ENCODE data around the gene FASTKD1. TPM values are rescaled to one million over a fixed set of nuclear protein-coding genes. Genes with fewer than 3 reads are reported as not detected.

Gene FASTKD1
- total RNA-seq, 2 experiments from 2014 or later: 6.3 to 7.2 TPM

DNA sequence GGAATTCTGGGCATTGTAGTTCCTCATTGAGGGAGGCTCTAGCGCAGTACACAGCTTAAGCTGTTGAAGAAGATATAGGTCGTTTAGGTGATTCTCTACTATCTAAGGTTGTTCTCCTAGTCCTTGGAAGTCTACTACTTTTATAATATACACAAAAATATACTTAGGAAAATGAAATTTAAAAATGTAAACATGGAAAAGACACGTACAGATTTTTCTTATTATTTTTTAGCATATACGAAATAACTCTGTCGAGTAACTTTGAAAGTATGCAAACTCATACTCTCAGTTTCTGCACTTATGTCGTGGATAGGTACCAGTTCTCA is 272 bp upstream of the FASTKD1 start:
- H3K4me3 ChIP-seq (ENCODE audit: low read length): peak overlapping the region; percentile 98
- peak overlapping the region; percentile 99 for H3K4me3 Mint-ChIP-seq
- ChIA-PET POLR2A (interaction anchor here (1.0 to 2.8 kb wide), 6 partner anchors 8 to 251 kb away, joined by 3 to 49 read pairs (median 9); partner anchors contain the start of genes BBS5, METTL5 and PPIG), CTCF (interaction anchor here (1.1 to 1.3 kb wide), 2 partner anchors 12 to 1355 kb away, joined by 3 read pairs; no protein-coding TSS in a partner anchor)
- ATAC-seq (ENCODE audit: poor library complexity): no peak
- no peaks in the 10 kb centered on the region for H3K27me3 ChIP-seq (ENCODE audit: control insufficient read depth in 1 of 2, insufficient read depth in 2 of 2, low read length in 2 of 2)
- intact Hi-C loops (cut with DNase I, micrococcal nuclease): loop anchor here (1.0 to 5.0 kb wide), 3 partner anchors 9 to 253 kb away; partner anchors contain the start of genes PPIG (in 1 of the 2) and UBR3 (in 1 of the 2)
- peaks cover 8% of the 10 kb centered on the region for H3K27me3 Mint-ChIP-seq
- H3K9me3 Mint-ChIP-seq: no peaks in the 10 kb centered on the region
- H3K36me3 ChIP-seq (ENCODE audit: insufficient read depth, low read length): no peaks in the 10 kb centered on the region
- peak overlapping the region in 1 of 2 donors; percentile 68 for H3K27ac ChIP-seq (ENCODE audit: low read depth in 1 of 2, low read length in 2 of 2)
- H3K9me3 ChIP-seq (ENCODE audit: control insufficient read depth in 1 of 2, insufficient read depth in 1 of 2, low read length in 2 of 2): no peaks in the 10 kb centered on the region
- peaks cover 6% of the 10 kb centered on the region for H3K4me1 ChIP-seq (ENCODE audit: insufficient read depth, low read length)
- peaks cover 21% of the 10 kb centered on the region for H3K36me3 Mint-ChIP-seq (ENCODE audit: low read depth)
- no peak for DNase-seq
- H3K4me1 Mint-ChIP-seq (ENCODE audit: low read depth): peaks cover 25% of the 10 kb centered on the region
- TF ChIP-seq, protein P1, sequence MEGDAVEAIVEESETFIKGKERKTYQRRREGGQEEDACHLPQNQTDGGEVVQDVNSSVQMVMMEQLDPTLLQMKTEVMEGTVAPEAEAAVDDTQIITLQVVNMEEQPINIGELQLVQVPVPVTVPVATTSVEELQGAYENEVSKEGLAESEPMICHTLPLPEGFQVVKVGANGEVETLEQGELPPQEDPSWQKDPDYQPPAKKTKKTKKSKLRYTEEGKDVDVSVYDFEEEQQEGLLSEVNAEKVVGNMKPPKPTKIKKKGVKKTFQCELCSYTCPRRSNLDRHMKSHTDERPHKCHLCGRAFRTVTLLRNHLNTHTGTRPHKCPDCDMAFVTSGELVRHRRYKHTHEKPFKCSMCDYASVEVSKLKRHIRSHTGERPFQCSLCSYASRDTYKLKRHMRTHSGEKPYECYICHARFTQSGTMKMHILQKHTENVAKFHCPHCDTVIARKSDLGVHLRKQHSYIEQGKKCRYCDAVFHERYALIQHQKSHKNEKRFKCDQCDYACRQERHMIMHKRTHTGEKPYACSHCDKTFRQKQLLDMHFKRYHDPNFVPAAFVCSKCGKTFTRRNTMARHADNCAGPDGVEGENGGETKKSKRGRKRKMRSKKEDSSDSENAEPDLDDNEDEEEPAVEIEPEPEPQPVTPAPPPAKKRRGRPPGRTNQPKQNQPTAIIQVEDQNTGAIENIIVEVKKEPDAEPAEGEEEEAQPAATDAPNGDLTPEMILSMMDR (IDR thresholded peaks at IDR 0.05): no peak
- H3K27ac Mint-ChIP-seq: peak overlapping the region; percentile 79

DNA sequence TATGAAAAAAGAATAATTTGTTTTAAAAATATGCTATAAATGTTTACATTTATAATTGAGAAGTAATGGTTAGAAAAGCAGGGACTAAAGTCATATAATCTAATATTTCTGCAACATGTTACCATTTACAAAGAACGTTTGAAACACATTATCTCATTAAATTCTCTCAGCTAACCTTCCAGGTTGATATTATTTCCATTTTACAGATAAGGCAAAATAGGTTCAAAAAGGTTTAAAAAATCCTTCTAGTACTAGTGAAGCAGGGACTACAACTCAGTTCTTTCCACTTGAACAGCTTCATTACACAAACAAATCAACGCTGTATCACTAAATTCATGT is 875 bp downstream of the FASTKD1 start:
- ATAC-seq (ENCODE audit: poor library complexity): no peak
- peaks cover 4% of the 10 kb centered on the region for H3K27me3 Mint-ChIP-seq
- no peak for DNase-seq
- peak overlapping the region; percentile 98 for H3K4me3 ChIP-seq (ENCODE audit: low read length)
- peaks cover 6% of the 10 kb centered on the region for H3K4me1 ChIP-seq (ENCODE audit: insufficient read depth, low read length)
- H3K36me3 Mint-ChIP-seq (ENCODE audit: low read depth): peaks cover 29% of the 10 kb centered on the region
- intact Hi-C loops (cut with DNase I, micrococcal nuclease): loop anchor here in 1 of 2 experiments (1.0 to 5.0 kb wide), 2 partner anchors 12 to 255 kb away; partner anchors contain the start of genes PPIG and UBR3
- peak overlapping the region; percentile 79 for H3K27ac Mint-ChIP-seq
- H3K9me3 ChIP-seq (ENCODE audit: control insufficient read depth in 1 of 2, insufficient read depth in 1 of 2, low read length in 2 of 2): no peaks in the 10 kb centered on the region
- peaks cover 25% of the 10 kb centered on the region for H3K4me1 Mint-ChIP-seq (ENCODE audit: low read depth)
- ChIA-PET POLR2A (interaction anchor here (0.6 to 2.8 kb wide), 7 partner anchors 9 to 256 kb away, joined by 3 to 49 read pairs (median 7); partner anchors contain the start of genes BBS5 and PPIG), CTCF (interaction anchor here (0.6 to 1.5 kb wide), 3 partner anchors 32 to 1356 kb away, joined by 3 read pairs; partner anchors contain the start of gene METTL5)
- TF ChIP-seq, protein P1 (IDR thresholded peaks at IDR 0.05): no peak
- no peaks in the 10 kb centered on the region for H3K27me3 ChIP-seq (ENCODE audit: control insufficient read depth in 1 of 2, insufficient read depth in 2 of 2, low read length in 2 of 2)
- no peaks in the 10 kb centered on the region for H3K9me3 Mint-ChIP-seq
- peaks cover 3% of the 10 kb centered on the region for H3K36me3 ChIP-seq (ENCODE audit: insufficient read depth, low read length)
- peak overlapping the region; percentile 99 for H3K4me3 Mint-ChIP-seq
- H3K27ac ChIP-seq (ENCODE audit: low read depth in 1 of 2, low read length in 2 of 2): no peak overlapping the region

DNA sequence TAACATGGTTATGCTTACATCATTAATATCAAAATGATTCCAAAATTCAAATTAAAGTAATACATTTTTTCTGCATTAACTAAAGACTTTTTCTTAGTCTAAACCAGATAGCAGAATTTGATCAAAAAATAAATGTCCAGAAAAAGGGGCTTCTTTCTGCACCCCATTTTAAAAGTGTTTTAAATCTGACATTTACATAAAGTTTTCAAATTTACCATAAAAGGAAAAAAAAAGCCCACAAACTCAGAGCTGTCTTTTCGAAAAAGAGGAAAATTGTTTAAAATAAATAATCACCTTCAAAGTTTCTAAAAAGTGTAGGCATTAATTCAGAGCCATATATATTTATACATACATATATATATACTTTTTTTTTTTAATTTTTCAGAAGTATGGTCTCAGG is 1.5 kb downstream of the FASTKD1 start:
- ChIA-PET POLR2A (interaction anchor here (0.6 to 2.8 kb wide), 4 partner anchors 9 to 92 kb away, joined by 3 to 49 read pairs (median 14); partner anchors contain the start of genes BBS5 and PPIG), CTCF (interaction anchor here (1.1 to 1.5 kb wide), 2 partner anchors 13 to 252 kb away, joined by 3 to 4 read pairs; partner anchors contain the start of gene METTL5)
- ATAC-seq (ENCODE audit: poor library complexity): no peak
- Mint-ChIP-seq H3K27ac (no peak overlapping the region), H3K27me3 (no peaks in the 10 kb centered on the region), H3K4me3 (no peak overlapping the region), H3K9me3 (no peaks in the 10 kb centered on the region), H3K36me3 (ENCODE audit: low read depth) (peaks cover 35% of the 10 kb centered on the region), H3K4me1 (ENCODE audit: low read depth) (peaks cover 25% of the 10 kb centered on the region)
- intact Hi-C loops (cut with DNase I, micrococcal nuclease): loop anchor here in 1 of 2 experiments (5.0 kb wide), 1 partner anchor 255 kb away; the partner anchor contains the start of gene UBR3
- H3K9me3 ChIP-seq (ENCODE audit: control insufficient read depth in 1 of 2, insufficient read depth in 1 of 2, low read length in 2 of 2): no peaks in the 10 kb centered on the region
- no peaks in the 10 kb centered on the region for H3K27me3 ChIP-seq (ENCODE audit: control insufficient read depth in 1 of 2, insufficient read depth in 2 of 2, low read length in 2 of 2)
- peaks cover 6% of the 10 kb centered on the region for H3K4me1 ChIP-seq (ENCODE audit: insufficient read depth, low read length)
- H3K27ac ChIP-seq (ENCODE audit: low read depth in 1 of 2, low read length in 2 of 2): no peak overlapping the region
- TF ChIP-seq, protein P1 (IDR thresholded peaks at IDR 0.05): no peak
- H3K36me3 ChIP-seq (ENCODE audit: insufficient read depth, low read length): peaks cover 3% of the 10 kb centered on the region
- no peak overlapping the region for H3K4me3 ChIP-seq (ENCODE audit: low read length)
- DNase-seq: no peak

Measured in CD4-positive, alpha-beta T cell (primary cell).